ENCODE measurements around the gene RNASE1.

The RNASE1 gene

GRCh38 chr14:20774258-20774824, 28.3 kb downstream of the RNASE1 start:
- Histone ChIP-seq H2AFZ (ENCODE audit: low read length) (no peak overlapping the region), H3K4me1 (ENCODE audit: insufficient read depth, low read length, poor library complexity, severe bottlenecking) (no peaks in the 10 kb centered on the region), H3K4me2 (ENCODE audit: low read depth, low read length, poor library complexity, severe bottlenecking) (no peak overlapping the region), H3K9ac (ENCODE audit: low read depth, low read length, poor library complexity, severe bottlenecking) (no peak overlapping the region), H3K79me2 (ENCODE audit: insufficient read depth, low read length) (no peaks in the 10 kb centered on the region), H3K9me3 (ENCODE audit: insufficient read depth, low read depth, low read length) (no peaks in the 10 kb centered on the region), H3K9me2 (replicated peaks; ENCODE audit: low read depth, low read length) (no peaks in the 10 kb centered on the region), H3K36me3 (ENCODE audit: insufficient read depth, low read length) (no peaks in the 10 kb centered on the region), H3F3A (ENCODE audit: low read depth) (no peaks in the 10 kb centered on the region), H4K20me1 (ENCODE audit: insufficient read depth, low read length, poor library complexity, severe bottlenecking) (no peaks in the 10 kb centered on the region), H3K4me3 (ENCODE audit: low read length, poor library complexity, severe bottlenecking) (no peak overlapping the region), H3K27me3 (ENCODE audit: insufficient read depth, low read length, poor library complexity, severe bottlenecking) (no peaks in the 10 kb centered on the region)
- TF ChIP-seq, protein P1, sequence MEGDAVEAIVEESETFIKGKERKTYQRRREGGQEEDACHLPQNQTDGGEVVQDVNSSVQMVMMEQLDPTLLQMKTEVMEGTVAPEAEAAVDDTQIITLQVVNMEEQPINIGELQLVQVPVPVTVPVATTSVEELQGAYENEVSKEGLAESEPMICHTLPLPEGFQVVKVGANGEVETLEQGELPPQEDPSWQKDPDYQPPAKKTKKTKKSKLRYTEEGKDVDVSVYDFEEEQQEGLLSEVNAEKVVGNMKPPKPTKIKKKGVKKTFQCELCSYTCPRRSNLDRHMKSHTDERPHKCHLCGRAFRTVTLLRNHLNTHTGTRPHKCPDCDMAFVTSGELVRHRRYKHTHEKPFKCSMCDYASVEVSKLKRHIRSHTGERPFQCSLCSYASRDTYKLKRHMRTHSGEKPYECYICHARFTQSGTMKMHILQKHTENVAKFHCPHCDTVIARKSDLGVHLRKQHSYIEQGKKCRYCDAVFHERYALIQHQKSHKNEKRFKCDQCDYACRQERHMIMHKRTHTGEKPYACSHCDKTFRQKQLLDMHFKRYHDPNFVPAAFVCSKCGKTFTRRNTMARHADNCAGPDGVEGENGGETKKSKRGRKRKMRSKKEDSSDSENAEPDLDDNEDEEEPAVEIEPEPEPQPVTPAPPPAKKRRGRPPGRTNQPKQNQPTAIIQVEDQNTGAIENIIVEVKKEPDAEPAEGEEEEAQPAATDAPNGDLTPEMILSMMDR (conservative IDR thresholded peaks at IDR 0.05; ENCODE audit: low read length) = no peak
- no peak for TF ChIP-seq EZH2phosphoT487 (IDR thresholded peaks at IDR 0.05; ENCODE audit: borderline replicate concordance)

DNA sequence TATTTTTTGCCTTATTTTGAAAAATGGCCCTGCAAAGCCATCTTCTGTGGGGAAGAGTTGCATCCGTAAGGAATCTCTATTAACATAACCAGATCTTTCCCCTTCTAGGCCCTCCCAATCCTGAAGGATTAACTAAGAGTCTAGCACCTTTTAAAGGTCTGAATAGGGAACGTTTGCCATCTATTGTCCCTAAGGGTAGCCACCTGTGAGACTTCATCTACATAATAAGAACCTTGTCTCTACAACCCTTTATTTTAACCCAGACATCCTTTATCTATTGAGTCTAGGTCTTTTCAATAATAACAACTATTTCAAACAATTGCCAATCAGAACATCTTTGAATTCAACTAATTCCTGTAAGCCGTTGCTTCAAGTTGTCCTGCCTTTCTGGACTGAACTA, 30.0 kb downstream of the RNASE1 start:
- TF ChIP-seq EZH2phosphoT487 (IDR thresholded peaks at IDR 0.05; ENCODE audit: borderline replicate concordance) = no peak
- TF ChIP-seq, protein P1 (conservative IDR thresholded peaks at IDR 0.05; ENCODE audit: low read length) = no peak
- H3K9ac ChIP-seq (ENCODE audit: low read depth, low read length, poor library complexity, severe bottlenecking) = no peak overlapping the region

GRCh38 chr14:20769421-20769820, 33.2 kb downstream of the RNASE1 start:
- no peak overlapping the region for H3K9ac ChIP-seq (ENCODE audit: low read depth, low read length, poor library complexity, severe bottlenecking)
- H3K4me1 ChIP-seq (ENCODE audit: insufficient read depth, low read length, poor library complexity, severe bottlenecking) = no peaks in the 10 kb centered on the region
- H4K20me1 ChIP-seq (ENCODE audit: insufficient read depth, low read length, poor library complexity, severe bottlenecking) = no peaks in the 10 kb centered on the region
- no peak overlapping the region for H2AFZ ChIP-seq (ENCODE audit: low read length)
- no peaks in the 10 kb centered on the region for H3K36me3 ChIP-seq (ENCODE audit: insufficient read depth, low read length)
- no peaks in the 10 kb centered on the region for H3F3A ChIP-seq (ENCODE audit: low read depth)
- H3K27me3 ChIP-seq (ENCODE audit: insufficient read depth, low read length, poor library complexity, severe bottlenecking) = no peaks in the 10 kb centered on the region
- no peaks in the 10 kb centered on the region for H3K9me2 ChIP-seq (replicated peaks; ENCODE audit: low read depth, low read length)
- no peak overlapping the region for H3K4me3 ChIP-seq (ENCODE audit: low read length, poor library complexity, severe bottlenecking)
- no peak overlapping the region for H3K4me2 ChIP-seq (ENCODE audit: low read depth, low read length, poor library complexity, severe bottlenecking)
- no peaks in the 10 kb centered on the region for H3K9me3 ChIP-seq (ENCODE audit: insufficient read depth, low read depth, low read length)
- no peaks in the 10 kb centered on the region for H3K79me2 ChIP-seq (ENCODE audit: insufficient read depth, low read length)
- TF ChIP-seq EZH2phosphoT487 (IDR thresholded peaks at IDR 0.05; ENCODE audit: borderline replicate concordance) = no peak
- TF ChIP-seq, protein P1 (conservative IDR thresholded peaks at IDR 0.05; ENCODE audit: low read length) = no peak

More for the DNA sequence above, 30.0 kb downstream of the RNASE1 start:
- Histone ChIP-seq H3K9me2 (replicated peaks; ENCODE audit: low read depth, low read length) (no peaks in the 10 kb centered on the region), H3K4me1 (ENCODE audit: insufficient read depth, low read length, poor library complexity, severe bottlenecking) (no peaks in the 10 kb centered on the region), H3K9me3 (ENCODE audit: insufficient read depth, low read depth, low read length) (no peaks in the 10 kb centered on the region), H4K20me1 (ENCODE audit: insufficient read depth, low read length, poor library complexity, severe bottlenecking) (no peaks in the 10 kb centered on the region), H2AFZ (ENCODE audit: low read length) (no peak overlapping the region), H3K79me2 (ENCODE audit: insufficient read depth, low read length) (no peaks in the 10 kb centered on the region), H3K4me2 (ENCODE audit: low read depth, low read length, poor library complexity, severe bottlenecking) (no peak overlapping the region), H3F3A (ENCODE audit: low read depth) (no peaks in the 10 kb centered on the region), H3K4me3 (ENCODE audit: low read length, poor library complexity, severe bottlenecking) (no peak overlapping the region), H3K36me3 (ENCODE audit: insufficient read depth, low read length) (no peaks in the 10 kb centered on the region), H3K27me3 (ENCODE audit: insufficient read depth, low read length, poor library complexity, severe bottlenecking) (no peaks in the 10 kb centered on the region)
